Measurements from ENCODE around the gene CAMTA1. TPM values are rescaled to one million over a fixed set of nuclear protein-coding genes. Genes with fewer than 3 reads are reported as not detected.

CAMTA1 gene
- total and polyA plus RNA-seq, 9 of the 15 experiments (the other 6 are each of a cell fraction or from before 2014, with no cell fraction given) = 43.9 to 161 (median 65.9) TPM

DNA sequence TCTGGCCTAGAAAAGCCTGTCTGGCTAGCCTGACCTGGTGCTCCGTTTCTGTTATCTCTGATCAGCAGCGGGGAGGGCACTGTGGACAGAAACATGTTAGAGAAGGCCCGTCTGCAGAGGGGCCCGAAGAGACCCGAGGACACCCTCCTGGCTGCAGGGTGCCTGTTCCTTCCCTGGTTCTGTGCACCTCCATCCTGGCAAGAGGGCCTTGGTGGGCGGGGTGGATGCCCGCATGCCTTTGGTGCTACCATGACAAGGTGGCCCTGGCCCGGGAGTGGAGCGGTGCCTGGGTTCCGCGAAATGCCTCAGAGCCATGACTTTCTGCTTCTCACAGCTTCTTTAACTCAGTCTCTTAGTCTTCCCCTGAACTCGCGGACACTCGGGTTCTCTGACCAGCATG, 233.6 kb downstream of the CAMTA1 start:
- H2AFZ ChIP-seq (ENCODE audit: low read depth, low read length) = no peak overlapping the region
- FAIRE-seq = peak; percentile 15
- H3K4me3 ChIP-seq = no peak overlapping the region
- no peaks in the 10 kb centered on the region for H3K9me1 ChIP-seq (ENCODE audit: control insufficient read depth, insufficient read depth, low read length)
- CTCF ChIA-PET (ENCODE audit: low intra/inter-chr PET ratio) = no interaction called here
- no TSS peak for BruUV-seq (replicated peaks)
- no peaks in the 10 kb centered on the region for H3K79me2 ChIP-seq (ENCODE audit: control insufficient read depth, insufficient read depth, low read length)
- 0 out of 5 replicates have a peak, but pooled peaks cover 0 to 2% of the 10 kb centered on the region in 2 experiments for H3K4me1 ChIP-seq (replicated peaks in 1 of 2; ENCODE audit: control insufficient read depth in 2 of 2, insufficient read depth in 2 of 2, low read length in 2 of 2)
- intact Hi-C loops (cut with micrococcal nuclease) (no loop called here), in situ Hi-C loops (cut with MboI) (no loop called here)
- DNase-seq (ENCODE audit: extremely low read depth in 1 of 4, low spot score in 3 of 4) = no peak
- H3K27ac ChIP-seq (ENCODE audit: extremely low read depth, low read depth, low read length) = no peak overlapping the region
- H3K4me2 ChIP-seq (ENCODE audit: insufficient read depth, low read length) = no peak overlapping the region
- H3K9me3 ChIP-seq (replicated peaks; ENCODE audit: control insufficient read depth, insufficient read depth, low read depth, low read length) = no peaks in the 10 kb centered on the region
- under 1% methylated on average over 14 of the region's 14 CpGs for WGBS (ENCODE audit: insufficient coverage, low coverage, missing lambda C conversion rate)
- no peaks in the 10 kb centered on the region for H3K36me3 ChIP-seq (ENCODE audit: control insufficient read depth, insufficient read depth, low read length)
- H3K27me3 ChIP-seq (ENCODE audit: control insufficient read depth in 2 of 2, insufficient read depth in 2 of 2, low read length in 2 of 2) = peaks cover 44 to 76% of the 10 kb centered on the region in 2 experiments
- POLR2A ChIA-PET = no interaction called here
- TF ChIP-seq ZNF41 (CRISPR knock-in tag; conservative IDR thresholded peaks at IDR 0.05) (no peak), RHOXF2B (CRISPR knock-in tag; conservative IDR thresholded peaks at IDR 0.05) (no peak), ZNF146 (CRISPR knock-in tag; IDR thresholded peaks at IDR 0.05; ENCODE audit: unreplicated experiment) (no peak), NFIX (CRISPR knock-in tag; IDR thresholded peaks at IDR 0.05; ENCODE audit: low read depth) (no peak), POLR2A (conservative IDR thresholded peaks at IDR 0.05) (no peak), SMAD2 (IDR thresholded peaks at IDR 0.05; ENCODE audit: low read depth, low read length) (no peak), ZNF174 (CRISPR knock-in tag; IDR thresholded peaks at IDR 0.05) (no peak)
- ATAC-seq = no peak
- no peak overlapping the region for H3K9ac ChIP-seq (ENCODE audit: insufficient read depth in 1 of 2, low read depth in 2 of 2, low read length in 2 of 2)
- H4K20me1 ChIP-seq (replicated peaks; ENCODE audit: control insufficient read depth, insufficient read depth, low read length) = 0 out of 2 replicates have a peak, but pooled peaks cover 3% of the 10 kb centered on the region

DNA sequence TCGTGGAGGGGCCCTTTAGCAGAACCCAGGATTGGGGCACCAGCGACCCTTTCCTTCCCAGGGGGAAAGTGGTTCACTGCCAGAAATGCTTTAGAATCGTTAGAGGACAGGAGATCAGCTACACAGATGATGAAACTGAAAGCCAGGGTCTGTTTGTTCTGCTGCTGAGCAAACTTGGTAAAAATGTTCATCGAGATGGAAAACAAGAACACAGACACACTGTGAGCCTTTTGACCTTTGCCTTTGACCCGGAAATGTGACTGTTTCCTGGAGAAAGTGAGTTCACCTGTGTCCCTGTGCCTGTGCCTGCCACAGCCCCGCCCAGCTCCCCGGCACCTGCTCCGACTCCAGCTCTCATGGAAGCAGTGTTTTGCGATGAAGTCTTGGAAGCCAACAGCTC, 234.3 kb downstream of the CAMTA1 start:
- POLR2A ChIA-PET = no interaction called here
- H3K27me3 ChIP-seq (ENCODE audit: control insufficient read depth in 2 of 2, insufficient read depth in 2 of 2, low read length in 2 of 2) = peaks cover 39 to 69% of the 10 kb centered on the region in 2 experiments
- no peak for ATAC-seq
- H3K9me1 ChIP-seq (ENCODE audit: control insufficient read depth, insufficient read depth, low read length) = no peaks in the 10 kb centered on the region
- H3K4me3 ChIP-seq = no peak overlapping the region
- H3K4me1 ChIP-seq (replicated peaks in 1 of 2; ENCODE audit: control insufficient read depth in 2 of 2, insufficient read depth in 2 of 2, low read length in 2 of 2) = 0 out of 5 replicates have a peak, but pooled peaks cover 0 to 2% of the 10 kb centered on the region in 2 experiments
- no peaks in the 10 kb centered on the region for H3K9me3 ChIP-seq (replicated peaks; ENCODE audit: control insufficient read depth, insufficient read depth, low read depth, low read length)
- no peak overlapping the region; a peak in 1 of 4 replicates for H3K9ac ChIP-seq (ENCODE audit: insufficient read depth in 1 of 2, low read depth in 2 of 2, low read length in 2 of 2)
- CTCF ChIA-PET (ENCODE audit: low intra/inter-chr PET ratio) = no interaction called here
- in situ Hi-C loops (cut with MboI) = no loop called here
- no peak overlapping the region for H3K27ac ChIP-seq (ENCODE audit: extremely low read depth, low read depth, low read length)
- no peaks in the 10 kb centered on the region for H3K79me2 ChIP-seq (ENCODE audit: control insufficient read depth, insufficient read depth, low read length)
- intact Hi-C loops (cut with micrococcal nuclease) = no loop called here
- 0 out of 2 replicates have a peak, but pooled peaks cover 3% of the 10 kb centered on the region for H4K20me1 ChIP-seq (replicated peaks; ENCODE audit: control insufficient read depth, insufficient read depth, low read length)
- BruUV-seq (replicated peaks) = no TSS peak
- WGBS (ENCODE audit: insufficient coverage, low coverage, missing lambda C conversion rate) = 1% methylated on average over 9 of the region's 9 CpGs
- H2AFZ ChIP-seq (ENCODE audit: low read depth, low read length) = no peak overlapping the region
- DNase-seq (ENCODE audit: extremely low read depth in 1 of 4, low spot score in 3 of 4) = no peak
- FAIRE-seq = no peak
- H3K4me2 ChIP-seq (ENCODE audit: insufficient read depth, low read length) = no peak overlapping the region
- no peaks in the 10 kb centered on the region for H3K36me3 ChIP-seq (ENCODE audit: control insufficient read depth, insufficient read depth, low read length)
- TF ChIP-seq GABPA (tag; conservative IDR thresholded peaks at IDR 0.05; ENCODE audit: low read depth) = no peak
- TF ChIP-seq CTBP1 (IDR thresholded peaks at IDR 0.05; ENCODE audit: borderline replicate concordance) = no peak
- TF ChIP-seq, protein P1, sequence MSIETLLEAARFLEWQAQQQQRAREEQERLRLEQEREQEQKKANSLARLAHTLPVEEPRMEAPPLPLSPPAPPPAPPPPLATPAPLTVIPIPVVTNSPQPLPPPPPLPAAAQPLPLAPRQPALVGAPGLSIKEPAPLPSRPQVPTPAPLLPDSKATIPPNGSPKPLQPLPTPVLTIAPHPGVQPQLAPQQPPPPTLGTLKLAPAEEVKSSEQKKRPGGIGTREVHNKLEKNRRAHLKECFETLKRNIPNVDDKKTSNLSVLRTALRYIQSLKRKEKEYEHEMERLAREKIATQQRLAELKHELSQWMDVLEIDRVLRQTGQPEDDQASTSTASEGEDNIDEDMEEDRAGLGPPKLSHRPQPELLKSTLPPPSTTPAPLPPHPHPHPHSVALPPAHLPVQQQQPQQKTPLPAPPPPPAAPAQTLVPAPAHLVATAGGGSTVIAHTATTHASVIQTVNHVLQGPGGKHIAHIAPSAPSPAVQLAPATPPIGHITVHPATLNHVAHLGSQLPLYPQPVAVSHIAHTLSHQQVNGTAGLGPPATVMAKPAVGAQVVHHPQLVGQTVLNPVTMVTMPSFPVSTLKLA (conservative IDR thresholded peaks at IDR 0.05) = no peak
- TF ChIP-seq, protein P2, sequence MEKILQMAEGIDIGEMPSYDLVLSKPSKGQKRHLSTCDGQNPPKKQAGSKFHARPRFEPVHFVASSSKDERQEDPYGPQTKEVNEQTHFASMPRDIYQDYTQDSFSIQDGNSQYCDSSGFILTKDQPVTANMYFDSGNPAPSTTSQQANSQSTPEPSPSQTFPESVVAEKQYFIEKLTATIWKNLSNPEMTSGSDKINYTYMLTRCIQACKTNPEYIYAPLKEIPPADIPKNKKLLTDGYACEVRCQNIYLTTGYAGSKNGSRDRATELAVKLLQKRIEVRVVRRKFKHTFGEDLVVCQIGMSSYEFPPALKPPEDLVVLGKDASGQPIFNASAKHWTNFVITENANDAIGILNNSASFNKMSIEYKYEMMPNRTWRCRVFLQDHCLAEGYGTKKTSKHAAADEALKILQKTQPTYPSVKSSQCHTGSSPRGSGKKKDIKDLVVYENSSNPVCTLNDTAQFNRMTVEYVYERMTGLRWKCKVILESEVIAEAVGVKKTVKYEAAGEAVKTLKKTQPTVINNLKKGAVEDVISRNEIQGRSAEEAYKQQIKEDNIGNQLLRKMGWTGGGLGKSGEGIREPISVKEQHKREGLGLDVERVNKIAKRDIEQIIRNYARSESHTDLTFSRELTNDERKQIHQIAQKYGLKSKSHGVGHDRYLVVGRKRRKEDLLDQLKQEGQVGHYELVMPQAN (IDR thresholded peaks at IDR 0.05; ENCODE audit: borderline replicate concordance) = no peak
- TF ChIP-seq PTBP1 (IDR thresholded peaks at IDR 0.05; ENCODE audit: low read depth, low read length) = no peak
- no peak for TF ChIP-seq ZNF445 (CRISPR knock-in tag; IDR thresholded peaks at IDR 0.05; ENCODE audit: low read depth)
